NB4 (cell line): ENCODE measurements around the gene XRCC6.

ENCODE experiments used
- MYC ChIP-seq: IDR thresholded peaks from 2 replicates; pipeline ENCODE4 v1.6.1; 2011; ENCODE audit warnings: low read depth, low read length
- POLR2A ChIP-seq: IDR thresholded peaks from 2 replicates; pipeline ENCODE4 v1.6.1; 2011; ENCODE audit warnings: mild to moderate bottlenecking; ENCODE audit not compliant: insufficient read length; ENCODE audit errors: extremely low read depth
- TF ChIP-seq, protein P1 (sequence below): IDR thresholded peaks from one replicate; pipeline ENCODE4 v1.5.1; 2012; ENCODE audit warnings: low read depth, low read length

- TF ChIP-seq, protein P1, sequence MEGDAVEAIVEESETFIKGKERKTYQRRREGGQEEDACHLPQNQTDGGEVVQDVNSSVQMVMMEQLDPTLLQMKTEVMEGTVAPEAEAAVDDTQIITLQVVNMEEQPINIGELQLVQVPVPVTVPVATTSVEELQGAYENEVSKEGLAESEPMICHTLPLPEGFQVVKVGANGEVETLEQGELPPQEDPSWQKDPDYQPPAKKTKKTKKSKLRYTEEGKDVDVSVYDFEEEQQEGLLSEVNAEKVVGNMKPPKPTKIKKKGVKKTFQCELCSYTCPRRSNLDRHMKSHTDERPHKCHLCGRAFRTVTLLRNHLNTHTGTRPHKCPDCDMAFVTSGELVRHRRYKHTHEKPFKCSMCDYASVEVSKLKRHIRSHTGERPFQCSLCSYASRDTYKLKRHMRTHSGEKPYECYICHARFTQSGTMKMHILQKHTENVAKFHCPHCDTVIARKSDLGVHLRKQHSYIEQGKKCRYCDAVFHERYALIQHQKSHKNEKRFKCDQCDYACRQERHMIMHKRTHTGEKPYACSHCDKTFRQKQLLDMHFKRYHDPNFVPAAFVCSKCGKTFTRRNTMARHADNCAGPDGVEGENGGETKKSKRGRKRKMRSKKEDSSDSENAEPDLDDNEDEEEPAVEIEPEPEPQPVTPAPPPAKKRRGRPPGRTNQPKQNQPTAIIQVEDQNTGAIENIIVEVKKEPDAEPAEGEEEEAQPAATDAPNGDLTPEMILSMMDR, result no peak
- TF ChIP-seq POLR2A (no peak), MYC (no peak)
Measured at GRCh38 chr22:41658869-41659268, 37.8 kb downstream of the XRCC6 start.
